ENCODE measurements around the gene HDAC4.

GRCh38 chr2:239391286-239392071, 9.3 kb downstream of the HDAC4 start:
- no peak for TF ChIP-seq CTCF (IDR thresholded peaks at IDR 0.05; ENCODE audit: poor library complexity)
- no peak for TF ChIP-seq EZH2 (IDR thresholded peaks at IDR 0.05; ENCODE audit: borderline replicate concordance)
